K562 (cell line): ENCODE measurements around the gene KNCN. TPM values are rescaled to one million over a fixed set of nuclear protein-coding genes. Genes with fewer than 3 reads are reported as not detected.

Experiments
- ATAC-seq: fragments of 200-7000 bp; cut with Tn5 transposase; 3 replicates; pipeline ENCODE4 v1.9.1; 2020; ENCODE audit warnings: moderate library complexity
- BruUV-seq: library from RNA; stranded (reverse); fragments of 400-500 nt; replicated peaks from 2 replicates; lab custom pipeline; 2021; lab: Mats Ljungman, UMichigan
- CTCF ChIA-PET: fragments of 300-600 bp; formaldehyde crosslinking; extraction: SDS; loops from one replicate; lab custom pipeline; 2021; ENCODE audit warnings: low intra/inter-chr PET ratio; lab: Yijun Ruan, JAX
- POLR2A ChIA-PET: fragments of 300-600, 350-650 bp; sonication (Branson Sonifier 250); formaldehyde crosslinking; extraction: SDS; loops from one replicate; lab custom pipeline; 2021; ENCODE audit warnings: antibody characterized with exemption, inconsistent platforms; lab: Yijun Ruan, JAX
- DNase-seq, 4 experiments: peaks; one replicate each; pipeline versions ENCODE4 v3.0.0 to v3.0.0-alpha.2; 2011 to 2018; ENCODE audit warnings: low spot score in 3 of 4, mixed read lengths in 3 of 4; ENCODE audit errors: extremely low read depth in 1 of 4
- FAIRE-seq: peaks from 2 replicates; lab custom pipeline; 2011; peaks lifted over from hg19 to GRCh38; lab: Jason Lieb, UNC
- H2AFZ ChIP-seq: 2 replicates; pipeline ENCODE4 v1.6.0; 2011; ENCODE audit warnings: low read depth, low read length, control low read depth, inconsistent platforms
- H3K27ac ChIP-seq: fragments of 200-600 bp; 3 replicates; pipeline ENCODE4 v1.8.0; 2011; ENCODE audit warnings: low read depth, mild to moderate bottlenecking, control low read depth, inconsistent platforms, low read length, moderate library complexity, mixed read lengths; ENCODE audit errors: extremely low read depth
- H3K27me3 ChIP-seq, 2 experiments: fragments of 300-600 bp in 1 of 2; 2 replicates in 1 of 2; 3 replicates in 1 of 2; pipeline versions ENCODE4 v1.6.0 to v1.8.0; 2011; ENCODE audit warnings: inconsistent platforms in 2 of 2, low read length in 2 of 2, mild to moderate bottlenecking in 1 of 2, mixed read lengths in 1 of 2, moderate library complexity in 1 of 2; ENCODE audit not compliant: control insufficient read depth in 2 of 2, insufficient read depth in 2 of 2
- H3K36me3 ChIP-seq: fragments of 300-600 bp; 3 replicates; pipeline ENCODE4 v1.8.0; 2011; ENCODE audit warnings: mild to moderate bottlenecking, low read length, inconsistent platforms; ENCODE audit not compliant: control insufficient read depth, insufficient read depth
- H3K4me1 ChIP-seq, 2 experiments: fragments of 200-600 bp in 1 of 2; replicated peaks in 1 of 2; 2 replicates in 1 of 2; 3 replicates in 1 of 2; pipeline versions ENCODE4 v1.5.1 to v1.8.0; 2011; ENCODE audit warnings: inconsistent platforms in 2 of 2, low read length in 2 of 2, mild to moderate bottlenecking in 1 of 2, mixed read lengths in 1 of 2, moderate library complexity in 1 of 2; ENCODE audit not compliant: control insufficient read depth in 2 of 2, insufficient read depth in 2 of 2
- H3K4me2 ChIP-seq: 2 replicates; pipeline ENCODE4 v1.6.1; 2011; ENCODE audit warnings: low read length, control low read depth, inconsistent platforms, mixed read lengths; ENCODE audit not compliant: insufficient read depth
- H3K4me3 ChIP-seq: fragments of 200-600 bp; sonication (generic), shearing (Covaris generic); 2 replicates; pipeline ENCODE4 v1.5.1; 2016; ENCODE audit warnings: control low read depth, inconsistent platforms
- H3K79me2 ChIP-seq: fragments of 200-600 bp; 3 replicates; pipeline ENCODE4 v1.8.0; 2011; ENCODE audit warnings: low read length, inconsistent platforms; ENCODE audit not compliant: control insufficient read depth, insufficient read depth
- H3K9ac ChIP-seq, 2 experiments: 2 replicates each; pipeline versions ENCODE4 v1.6.0 to v1.6.1; 2011; ENCODE audit warnings: low read depth in 2 of 2, low read length in 2 of 2, control low read depth in 1 of 2, inconsistent platforms in 1 of 2, mild to moderate bottlenecking in 1 of 2, mixed read lengths in 1 of 2; ENCODE audit not compliant: insufficient read depth in 1 of 2
- H3K9me1 ChIP-seq: one replicate; pipeline ENCODE4 v1.6.0; 2011; ENCODE audit warnings: inconsistent platforms, mild to moderate bottlenecking, low read length, moderate library complexity; ENCODE audit not compliant: control insufficient read depth, insufficient read depth
- H3K9me3 ChIP-seq: replicated peaks from 2 replicates; pipeline ENCODE4 v1.5.1; 2011; ENCODE audit warnings: low read depth, low read length, inconsistent platforms; ENCODE audit not compliant: control insufficient read depth, insufficient read depth
- H4K20me1 ChIP-seq: replicated peaks from 2 replicates; pipeline ENCODE4 v1.6.1; 2011; ENCODE audit warnings: low read length, inconsistent platforms, mixed read lengths; ENCODE audit not compliant: control insufficient read depth, insufficient read depth
- HIVEP1 ChIP-seq: fragments of 250-450 bp; sonication (Bioruptor Pico); IDR thresholded peaks from 2 replicates; pipeline ENCODE4 v1.4.0; 2020; ENCODE audit warnings: mild to moderate bottlenecking
- JUND ChIP-seq, 2 experiments: IDR thresholded peaks; 2 replicates in 1 of 2; 3 replicates in 1 of 2; pipeline ENCODE4 v1.6.1; 2011; ENCODE audit warnings: borderline replicate concordance in 2 of 2, low read depth in 2 of 2, low read length in 2 of 2, improper control_type of control experiment in 1 of 2, missing biosample characterization in 1 of 2, missing genetic modification characterization in 1 of 2, missing genetic modification reagents in 1 of 2
- KLF13 ChIP-seq: fragments of 450-650 bp; IDR thresholded peaks from 2 replicates; pipeline ENCODE4 v1.6.1; 2016; ENCODE audit warnings: missing genetic modification characterization, low read depth, mild to moderate bottlenecking, missing compliant biosample characterization, moderate library complexity, borderline replicate concordance
- MCM5 ChIP-seq: fragments of 450-650 bp; IDR thresholded peaks from 2 replicates; pipeline ENCODE4 v1.6.1; 2016; ENCODE audit warnings: low read depth
- NEUROD1 ChIP-seq: fragments of 150-350 bp; IDR thresholded peaks from 2 replicates; pipeline ENCODE4 v1.6.1; 2014; ENCODE audit warnings: borderline replicate concordance, low read length, low read depth; ENCODE audit not compliant: partially characterized antibody
- RCOR1 ChIP-seq, 2 experiments: IDR thresholded peaks; 2 replicates each; pipeline ENCODE4 v1.6.1; 2012; ENCODE audit warnings: low read depth in 2 of 2, low read length in 2 of 2, borderline replicate concordance in 1 of 2, improper control_type of control experiment in 1 of 2
- SPI1 ChIP-seq: IDR thresholded peaks from 2 replicates; pipeline ENCODE4 v1.6.1; 2011; ENCODE audit warnings: low read depth, low read length, control low read depth, borderline replicate concordance
- TGIF2 ChIP-seq: sonication (generic); formaldehyde crosslinking; IDR thresholded peaks from 2 replicates; pipeline ENCODE4 v1.8.1; 2022; ENCODE audit warnings: mild to moderate bottlenecking, missing genetic modification reagents, moderate library complexity
- YY1 ChIP-seq, 3 experiments: IDR thresholded peaks; 2 replicates each; pipeline ENCODE4 v1.6.1; 2011; ENCODE audit warnings: low read length in 2 of 3, mild to moderate bottlenecking in 2 of 3, moderate library complexity in 2 of 3, borderline replicate concordance in 1 of 3, control low read depth in 1 of 3, low read depth in 1 of 3; ENCODE audit not compliant: insufficient read depth in 3 of 3, insufficient replicate concordance in 2 of 3, control insufficient read depth in 1 of 3, insufficient read length in 1 of 3; ENCODE audit errors: extremely low read depth in 1 of 3
- WGBS: fragments of 100-300 bp; shearing (Covaris generic); methylation state at CpG from one replicate; pipeline ENCODE4 v1.1.6; 2016; ENCODE audit warnings: low coverage, mixed read lengths; ENCODE audit not compliant: insufficient coverage; ENCODE audit errors: missing lambda C conversion rate; 5-methylcytosine and 5-hydroxymethylcytosine counted together
- in situ Hi-C: fragments of 300-500 bp; cut with MboI; formaldehyde crosslinking; loops from 4 replicates; pipeline ENCODE4 v1.15.0; 2018; ENCODE audit warnings: inconsistent platforms, mixed read lengths
- intact Hi-C: fragments of 100-400 bp; cut with micrococcal nuclease; formaldehyde crosslinking; loops from 2 replicates; pipeline ENCODE4 v1.14.2; 2022
- polyA plus RNA-seq, 8 experiments: library from polyadenylated mRNA; depleted of rRNA in 4 of 8; stranded (reverse) in 5 of 8; unstranded in 3 of 8; fragments of >200 nt; fragmentation: Nextera tagmentation in 2 of 8; fragmentation: Illumina TruSeq in 1 of 8; extraction: Ambion mirVana in 2 of 8; extraction: Trizol in 1 of 8; gene quantifications; 2 replicates each; pipeline versions ENCODE4 v1.2.1 to v1.2.3, GENCODE V29; 2011 to 2014; ENCODE audit warnings: inconsistent platforms in 1 of 8, missing spikeins in 1 of 8
- total RNA-seq, 7 experiments: library from RNA; depleted of rRNA in 6 of 7; stranded (reverse); fragments of >200 nt in 6 of 7; fragmentation: Illumina TruSeq in 2 of 7; extraction: Trizol in 2 of 7; gene quantifications; 2 replicates each; pipeline versions ENCODE4 v1.2.1 to v1.2.3, GENCODE V29; 2011 to 2021; ENCODE audit warnings: low replicate concordance in 1 of 7
- TF ChIP-seq, protein P1 (sequence below): fragments of 450-650 bp; IDR thresholded peaks from 2 replicates; pipeline ENCODE4 v1.6.1; 2016; ENCODE audit warnings: missing biosample characterization, missing genetic modification characterization

KNCN gene
- total and polyA plus RNA-seq, 9 of the 15 experiments (the other 6 are each of a cell fraction or from before 2014, with no cell fraction given): not detected

DNA sequence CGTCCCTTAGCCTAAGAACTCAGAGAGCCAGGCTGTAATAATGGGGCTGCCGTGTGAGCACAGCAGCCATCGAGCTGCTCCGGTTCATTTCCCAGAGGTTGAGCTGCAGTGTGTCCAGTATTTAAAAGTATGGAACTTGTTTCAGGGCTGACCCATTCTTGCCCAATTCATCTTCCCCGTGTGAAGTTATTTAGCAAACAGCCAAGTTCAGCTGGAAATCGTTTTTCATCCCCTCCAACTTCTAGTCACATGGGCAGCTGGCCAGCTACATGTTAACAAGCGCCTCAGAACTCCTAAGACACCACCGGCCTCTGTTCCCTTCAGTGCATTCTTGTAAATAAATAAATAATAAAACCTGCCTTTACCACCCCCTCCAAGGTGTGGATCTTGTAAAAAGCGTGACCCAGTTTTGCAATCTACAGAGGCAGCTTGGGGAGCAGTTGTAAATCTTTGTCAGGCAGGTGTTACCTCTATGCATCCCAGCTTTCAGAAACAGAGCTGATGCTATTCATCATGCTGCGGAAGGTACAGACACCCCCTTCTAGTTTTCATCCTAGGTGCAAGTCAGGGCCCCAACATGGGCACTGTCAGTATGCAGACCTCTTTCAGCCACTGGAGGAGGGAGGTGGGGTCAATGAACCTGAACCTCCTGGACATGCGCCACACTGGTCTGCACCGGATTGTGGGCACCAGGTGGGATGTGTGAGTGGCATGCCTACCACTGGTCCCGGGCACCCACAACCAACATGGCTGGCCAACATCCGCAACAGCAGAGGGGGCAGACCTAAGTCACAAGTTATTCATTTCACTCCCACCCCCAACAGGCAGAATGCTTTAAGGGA lies 18.7 kb upstream of the KNCN start:
- in situ Hi-C loops (no loop called here), intact Hi-C loops (no loop called here)
- BruUV-seq: no TSS peak
- H3K4me3 ChIP-seq: no peak overlapping the region
- ChIA-PET POLR2A (interaction anchor here (0.7 to 1.9 kb wide), 3 partner anchors 9 to 243 kb away, joined by 3 to 6 read pairs (median 3); no protein-coding TSS in a partner anchor), CTCF (no interaction called here)
- no peaks in the 10 kb centered on the region; a peak in 2 of 5 replicates for H3K4me1 ChIP-seq
- H3K36me3 ChIP-seq: peaks cover 7% of the 10 kb centered on the region; the same call in 2 of the 3 replicates
- no peaks in the 10 kb centered on the region for H3K27me3 ChIP-seq
- ATAC-seq (no peak), DNase-seq (no peak), FAIRE-seq (no peak)
- WGBS: 69% methylated on average over 14 of the region's 14 CpGs
- peak overlapping the region in 1 of 2 experiments; percentile 37; a peak in 1 of 4 replicates for H3K9ac ChIP-seq
- no peak overlapping the region for H3K27ac ChIP-seq
- H3K9me1 ChIP-seq: no peaks in the 10 kb centered on the region
- H3K9me3 ChIP-seq: no peaks in the 10 kb centered on the region
- no peak overlapping the region for H2AFZ ChIP-seq
- no peak overlapping the region for H3K4me2 ChIP-seq
- H3K79me2 ChIP-seq: no peaks in the 10 kb centered on the region
- no peaks in the 10 kb centered on the region for H4K20me1 ChIP-seq
- TF ChIP-seq HIVEP1: no peak

DNA sequence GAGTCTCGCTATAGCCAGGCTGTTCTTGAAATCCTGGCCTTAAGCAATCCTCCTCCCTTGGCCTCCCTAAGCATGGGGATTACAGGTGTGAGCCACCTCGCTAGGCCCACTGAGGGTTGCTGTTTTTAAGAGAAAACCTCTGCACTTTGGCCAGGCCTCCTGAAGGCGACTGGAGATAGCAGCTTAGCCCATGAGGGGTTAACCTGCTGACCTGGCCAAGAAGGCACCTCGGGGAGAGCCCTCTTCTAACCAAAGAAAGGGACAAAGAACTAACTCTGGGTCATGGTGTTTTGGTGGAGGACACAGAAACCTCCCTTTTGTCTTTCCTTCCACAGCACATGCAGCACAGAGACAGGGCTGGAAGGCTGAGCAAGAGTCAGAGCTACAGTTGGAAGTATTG lies 17.7 kb upstream of the KNCN start:
- intact Hi-C loops (no loop called here), in situ Hi-C loops (no loop called here)
- Histone ChIP-seq H3K4me2 (no peak overlapping the region), H3K27ac (no peak overlapping the region), H3K4me3 (no peak overlapping the region), H3K9ac (no peak overlapping the region), H3K9me1 (no peaks in the 10 kb centered on the region), H4K20me1 (no peaks in the 10 kb centered on the region), H3K27me3 (no peaks in the 10 kb centered on the region), H3K4me1 (no peaks in the 10 kb centered on the region; a peak in 2 of 5 replicates), H3K36me3 (peaks cover 11% of the 10 kb centered on the region; the same call in 2 of the 3 replicates), H3K79me2 (no peaks in the 10 kb centered on the region), H3K9me3 (no peaks in the 10 kb centered on the region), H2AFZ (no peak overlapping the region)
- DNase-seq (no peak), ATAC-seq (no peak), FAIRE-seq (no peak)
- CTCF ChIA-PET: no interaction called here
- POLR2A ChIA-PET: interaction anchor here (0.7 to 1.9 kb wide), 4 partner anchors 14 to 150 kb away, joined by 3 to 6 read pairs (median 4); partner anchors contain the start of gene EFCAB14
- no TSS peak for BruUV-seq
- WGBS: 48% methylated on average over 4 of the region's 4 CpGs
- TF ChIP-seq JUND (IDR thresholded peaks at IDR 0.05; ENCODE audit: borderline replicate concordance, low read depth, low read length): no peak
- no peak for TF ChIP-seq JUND (tag; IDR thresholded peaks at IDR 0.05; ENCODE audit: borderline replicate concordance, low read depth, low read length)
- TF ChIP-seq YY1 (IDR thresholded peaks at IDR 0.05; ENCODE audit: borderline replicate concordance in 1 of 3, control insufficient read depth in 1 of 3, extremely low read depth in 1 of 3, insufficient read depth in 3 of 3, insufficient read length in 1 of 3, insufficient replicate concordance in 2 of 3, low read depth in 1 of 3, low read length in 2 of 3): no peak
- TF ChIP-seq NEUROD1: no peak
- TF ChIP-seq SPI1: no peak
- TF ChIP-seq MCM5: no peak
- no peak for TF ChIP-seq RCOR1 (IDR thresholded peaks at IDR 0.05; ENCODE audit: borderline replicate concordance in 1 of 2, low read depth in 2 of 2, low read length in 2 of 2)
- no peak for TF ChIP-seq TGIF2 (CRISPR knock-in tag)
- TF ChIP-seq, protein P1, sequence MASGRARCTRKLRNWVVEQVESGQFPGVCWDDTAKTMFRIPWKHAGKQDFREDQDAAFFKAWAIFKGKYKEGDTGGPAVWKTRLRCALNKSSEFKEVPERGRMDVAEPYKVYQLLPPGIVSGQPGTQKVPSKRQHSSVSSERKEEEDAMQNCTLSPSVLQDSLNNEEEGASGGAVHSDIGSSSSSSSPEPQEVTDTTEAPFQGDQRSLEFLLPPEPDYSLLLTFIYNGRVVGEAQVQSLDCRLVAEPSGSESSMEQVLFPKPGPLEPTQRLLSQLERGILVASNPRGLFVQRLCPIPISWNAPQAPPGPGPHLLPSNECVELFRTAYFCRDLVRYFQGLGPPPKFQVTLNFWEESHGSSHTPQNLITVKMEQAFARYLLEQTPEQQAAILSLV (tag): no peak
- no peak for TF ChIP-seq KLF13 (tag)
